Fibroblast of lung (primary cell): ENCODE results near the gene DDX51.

Source experiments
- EZH2 ChIP-seq: IDR thresholded peaks from 2 replicates; pipeline ENCODE4 v1.5.1; 2012; ENCODE audit warnings: low read length, control low read depth, mild to moderate bottlenecking; ENCODE audit errors: missing control alignments
- TF ChIP-seq, protein P1 (sequence below), 2 donors: IDR thresholded peaks in 1 of 2; conservative IDR thresholded peaks in 1 of 2; 1 replicate in 1 of 2; 2 replicates in 1 of 2; pipeline ENCODE4 v1.5.1; 2011 to 2012; ENCODE audit warnings: low read length in 2 of 2, control low read depth in 1 of 2, inconsistent platforms in 1 of 2, low read depth in 1 of 2, mild to moderate bottlenecking in 1 of 2

DNA sequence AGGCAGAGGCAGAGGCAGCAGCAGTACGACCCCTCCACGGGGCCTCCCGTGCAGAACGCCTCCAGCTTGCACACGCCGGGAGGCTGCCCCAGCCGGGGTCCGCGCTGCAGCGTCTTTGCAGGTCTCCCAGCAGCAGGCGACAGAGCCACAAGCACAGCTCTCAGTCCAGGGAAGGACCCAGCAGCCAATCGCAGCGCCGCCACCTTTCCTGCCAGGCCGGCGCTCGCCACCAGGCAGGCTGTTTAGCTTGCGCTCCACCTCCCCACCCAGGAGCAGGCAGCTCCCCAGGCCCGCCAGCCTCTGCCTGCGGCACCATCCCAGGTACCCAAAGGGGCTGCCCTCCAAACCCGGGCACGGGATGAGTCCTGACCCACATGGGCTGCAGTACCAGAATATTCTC, 25.2 kb downstream of the DDX51 start:
- TF ChIP-seq EZH2: no peak
- TF ChIP-seq, protein P1, sequence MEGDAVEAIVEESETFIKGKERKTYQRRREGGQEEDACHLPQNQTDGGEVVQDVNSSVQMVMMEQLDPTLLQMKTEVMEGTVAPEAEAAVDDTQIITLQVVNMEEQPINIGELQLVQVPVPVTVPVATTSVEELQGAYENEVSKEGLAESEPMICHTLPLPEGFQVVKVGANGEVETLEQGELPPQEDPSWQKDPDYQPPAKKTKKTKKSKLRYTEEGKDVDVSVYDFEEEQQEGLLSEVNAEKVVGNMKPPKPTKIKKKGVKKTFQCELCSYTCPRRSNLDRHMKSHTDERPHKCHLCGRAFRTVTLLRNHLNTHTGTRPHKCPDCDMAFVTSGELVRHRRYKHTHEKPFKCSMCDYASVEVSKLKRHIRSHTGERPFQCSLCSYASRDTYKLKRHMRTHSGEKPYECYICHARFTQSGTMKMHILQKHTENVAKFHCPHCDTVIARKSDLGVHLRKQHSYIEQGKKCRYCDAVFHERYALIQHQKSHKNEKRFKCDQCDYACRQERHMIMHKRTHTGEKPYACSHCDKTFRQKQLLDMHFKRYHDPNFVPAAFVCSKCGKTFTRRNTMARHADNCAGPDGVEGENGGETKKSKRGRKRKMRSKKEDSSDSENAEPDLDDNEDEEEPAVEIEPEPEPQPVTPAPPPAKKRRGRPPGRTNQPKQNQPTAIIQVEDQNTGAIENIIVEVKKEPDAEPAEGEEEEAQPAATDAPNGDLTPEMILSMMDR (conservative IDR thresholded peaks at IDR 0.05 in 1 of 2, IDR thresholded peaks at IDR 0.05 in 1 of 2; ENCODE audit: low read depth in 1 of 2, low read length in 2 of 2): no peak
